HAP-1 (cell line): ENCODE results near the gene VSIG2.
A peak's percentile ranks its signal among the peaks of the same experiment; 100 is the strongest.

ENCODE experiments used
- DNase-seq, 2 experiments: peaks; one replicate each; pipeline ENCODE4 v3.0.0-alpha.2; 2016 to 2020; ENCODE audit warnings: low spot score in 2 of 2
- H3K27me3 ChIP-seq: fragments of 250-450 bp; sonication (Bioruptor Pico); 2 replicates; pipeline ENCODE4 v1.5.1; 2020; ENCODE audit warnings: low read depth, mild to moderate bottlenecking, moderate library complexity
- H3K36me3 ChIP-seq: fragments of 250-450 bp; sonication (Bioruptor Pico); replicated peaks from 2 replicates; pipeline ENCODE4 v1.5.1; 2020; ENCODE audit warnings: mild to moderate bottlenecking
- H3K4me1 ChIP-seq: fragments of 250-450 bp; sonication (Bioruptor Pico); 2 replicates; pipeline ENCODE4 v1.5.1; 2020; ENCODE audit warnings: mild to moderate bottlenecking
- H3K4me3 ChIP-seq: fragments of 250-450 bp; sonication (Bioruptor Pico); 2 replicates; pipeline ENCODE4 v1.5.1; 2020; ENCODE audit warnings: mild to moderate bottlenecking, moderate library complexity
- H3K9me3 ChIP-seq: fragments of 250-450 bp; sonication (Bioruptor Pico); 2 replicates; pipeline ENCODE4 v1.5.1; 2020; ENCODE audit warnings: mild to moderate bottlenecking, moderate library complexity
- in situ Hi-C: fragments of 300-500 bp; cut with MboI; formaldehyde crosslinking; loops from 3 replicates; pipeline ENCODE4 v1.14.3; 2020; ENCODE audit warnings: low sequenced_read_pairs, inconsistent platforms, mixed read lengths

The VSIG2 gene, protein sequence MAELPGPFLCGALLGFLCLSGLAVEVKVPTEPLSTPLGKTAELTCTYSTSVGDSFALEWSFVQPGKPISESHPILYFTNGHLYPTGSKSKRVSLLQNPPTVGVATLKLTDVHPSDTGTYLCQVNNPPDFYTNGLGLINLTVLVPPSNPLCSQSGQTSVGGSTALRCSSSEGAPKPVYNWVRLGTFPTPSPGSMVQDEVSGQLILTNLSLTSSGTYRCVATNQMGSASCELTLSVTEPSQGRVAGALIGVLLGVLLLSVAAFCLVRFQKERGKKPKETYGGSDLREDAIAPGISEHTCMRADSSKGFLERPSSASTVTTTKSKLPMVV

DNA sequence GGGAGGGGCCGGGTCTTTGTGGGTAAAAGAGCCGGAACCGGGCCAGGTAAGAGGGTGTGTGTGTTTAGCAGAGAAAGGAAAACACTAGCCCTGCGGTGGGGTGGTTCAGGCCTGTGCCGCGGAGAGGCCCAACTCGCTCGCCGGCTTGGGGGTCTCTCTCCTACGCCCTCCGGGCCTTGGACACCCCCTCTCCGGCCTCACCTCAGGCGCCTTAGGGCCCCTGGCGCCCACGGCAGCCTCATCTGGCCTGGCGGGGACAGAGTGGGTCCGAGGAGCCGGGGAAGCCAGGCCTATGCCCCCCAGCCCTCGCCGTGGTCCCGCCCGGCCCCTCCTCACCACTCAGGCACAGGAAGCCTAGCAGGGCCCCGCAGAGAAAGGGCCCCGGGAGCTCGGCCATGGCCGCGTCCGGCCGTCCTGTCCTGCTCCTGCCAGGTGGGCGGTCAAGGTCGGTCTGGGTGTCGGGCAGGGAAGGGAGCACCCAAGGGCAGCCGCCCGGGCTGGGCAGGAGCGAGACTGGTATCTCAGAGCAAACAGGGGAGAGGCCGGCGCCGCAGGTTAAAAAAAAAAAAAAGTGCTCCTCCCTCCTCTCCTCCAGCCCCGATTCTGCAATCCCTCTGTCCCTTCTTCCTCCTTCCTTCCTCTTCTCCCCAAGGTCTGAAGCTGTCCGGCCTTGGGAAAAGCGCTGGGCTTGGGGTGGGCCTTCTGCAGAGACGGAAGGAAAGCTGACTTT lies at the start of gene VSIG2:
TSS of gene VSIG2 (minus strand) at position 515 of the 730 bp plus-strand sequence. CDS start at position 397, 118 bp downstream.
- in situ Hi-C loops: no loop called here
- H3K4me3 ChIP-seq: no peak within 1 kb of the TSS
- no peaks in the 10 kb centered on the region for H3K4me1 ChIP-seq
- DNase-seq: no peak
- no peaks in the 10 kb centered on the region for H3K27me3 ChIP-seq
- no peaks in the 10 kb centered on the region for H3K9me3 ChIP-seq
- H3K36me3 ChIP-seq: no peaks in the 10 kb centered on the region

DNA sequence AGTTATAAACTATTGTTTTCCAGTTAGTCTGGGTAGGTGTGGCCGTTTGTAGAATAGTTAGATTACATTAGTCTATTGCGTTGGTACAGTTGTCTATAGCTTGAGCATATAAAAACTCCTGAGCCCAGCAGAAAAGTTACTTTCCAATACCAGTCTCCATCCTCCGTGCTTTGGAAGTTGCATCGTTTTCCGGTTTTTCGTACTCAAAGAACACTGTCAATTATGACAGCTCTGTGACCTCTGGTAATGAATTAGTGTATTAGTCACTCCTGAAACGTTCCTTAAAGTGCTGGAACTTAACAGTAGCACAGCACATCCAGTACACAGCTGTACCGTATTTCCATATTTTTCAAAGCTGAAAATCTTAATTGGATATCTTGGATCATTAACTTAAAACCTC lies 49.0 kb upstream of the VSIG2 start:
- H3K4me3 ChIP-seq: peak overlapping the region; percentile 78
- no peaks in the 10 kb centered on the region for H3K27me3 ChIP-seq
- no peaks in the 10 kb centered on the region for H3K36me3 ChIP-seq
- H3K9me3 ChIP-seq: no peaks in the 10 kb centered on the region
- in situ Hi-C loops: no loop called here
- peaks cover 24% of the 10 kb centered on the region for H3K4me1 ChIP-seq
- no peak for DNase-seq

DNA sequence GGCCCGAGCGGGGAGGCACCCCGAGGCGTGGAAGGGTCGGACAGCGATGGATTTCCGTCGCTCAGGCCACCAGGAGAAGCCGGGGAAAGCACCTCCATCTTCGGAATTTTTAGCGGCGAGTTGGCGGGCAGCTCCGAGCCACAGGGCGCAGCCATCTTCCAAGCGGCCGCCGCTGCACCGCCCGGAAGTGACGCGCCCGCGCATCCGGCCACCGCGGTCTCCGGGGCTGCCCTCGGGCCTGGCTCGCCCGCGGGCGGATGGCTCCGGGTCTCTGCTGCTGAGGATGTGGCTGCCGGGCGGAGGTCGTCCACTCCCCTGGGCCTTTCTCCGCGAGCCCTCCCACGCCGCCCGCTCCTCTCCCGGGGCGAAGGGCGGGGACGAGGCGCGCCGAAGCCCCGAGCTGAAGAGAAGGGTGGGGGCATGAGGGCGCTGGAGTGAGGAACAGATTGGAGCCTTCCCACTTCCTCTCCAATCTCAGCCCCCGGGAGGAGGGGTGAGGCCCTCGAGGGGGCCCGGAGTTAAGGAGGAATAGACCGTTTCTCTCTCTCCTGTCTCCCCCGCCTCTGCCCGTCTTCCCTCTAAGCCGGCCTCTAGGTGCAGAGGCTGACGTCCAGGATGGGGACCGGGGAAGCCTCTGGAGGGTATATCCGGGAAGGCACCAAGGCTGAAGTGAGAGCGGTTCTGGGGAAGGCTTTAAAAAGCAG lies 48.3 kb upstream of the VSIG2 start, which contains the start of gene MSANTD2:
TSS of gene MSANTD2 (minus strand) at position 181 of the 704 bp plus-strand sequence. CDS start at position 155, 26 bp downstream.
- in situ Hi-C loops: no loop called here
- no peaks in the 10 kb centered on the region for H3K36me3 ChIP-seq
- H3K4me3 ChIP-seq: peak within 1 kb of the TSS; percentile 78
- no peaks in the 10 kb centered on the region for H3K27me3 ChIP-seq
- peaks cover 24% of the 10 kb centered on the region for H3K4me1 ChIP-seq
- H3K9me3 ChIP-seq: no peaks in the 10 kb centered on the region
- DNase-seq: peak; percentile 78 to 82

DNA sequence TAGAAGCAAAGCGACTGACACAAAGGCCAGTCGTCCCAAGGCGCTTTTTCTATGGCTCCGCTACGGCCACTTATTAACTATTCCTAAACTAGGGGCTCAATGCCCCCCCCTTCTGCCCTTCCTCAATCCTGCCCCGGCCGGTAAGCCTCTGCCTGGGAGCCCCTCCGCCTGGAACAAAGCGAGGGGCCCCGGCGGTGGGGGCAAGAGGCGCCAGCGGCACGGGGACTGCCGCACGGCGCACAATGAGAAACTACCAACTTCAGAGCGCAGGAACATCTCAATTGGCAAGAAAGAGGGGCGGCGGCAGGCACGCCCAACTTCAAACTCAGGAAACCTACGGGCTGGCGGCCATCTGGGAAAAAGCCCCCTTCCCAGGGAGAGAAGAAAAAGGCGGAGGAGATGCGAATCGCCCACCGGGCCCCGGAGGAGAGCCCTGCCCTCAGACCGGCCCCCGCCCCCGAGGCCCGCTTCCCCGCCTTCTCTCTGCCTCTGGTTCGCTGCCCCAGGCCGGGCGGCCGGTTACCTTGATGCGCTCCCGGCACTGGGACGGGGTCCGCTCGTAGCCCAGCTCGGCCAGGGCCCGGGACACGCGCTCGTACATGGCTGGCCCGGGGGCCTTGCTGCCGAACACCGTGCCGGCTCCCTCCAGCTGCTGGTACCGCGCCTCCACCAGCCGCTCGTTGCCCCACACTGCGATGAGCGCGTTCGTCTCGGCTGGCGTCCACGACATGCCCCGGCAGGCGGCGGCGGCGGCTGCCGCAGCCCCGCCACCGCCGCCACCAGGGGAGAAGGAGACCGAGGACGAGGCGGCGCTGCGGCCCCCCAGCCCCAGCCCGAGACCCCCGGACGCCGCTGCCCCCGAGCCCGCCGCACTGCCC lies 47.5 kb upstream of the VSIG2 start:
- in situ Hi-C loops: no loop called here
- Histone ChIP-seq H3K36me3 (no peaks in the 10 kb centered on the region), H3K27me3 (no peaks in the 10 kb centered on the region), H3K4me3 (peak overlapping the region; percentile 78), H3K9me3 (no peaks in the 10 kb centered on the region), H3K4me1 (peaks cover 24% of the 10 kb centered on the region)
- peak; percentile 44 to 56 for DNase-seq

DNA sequence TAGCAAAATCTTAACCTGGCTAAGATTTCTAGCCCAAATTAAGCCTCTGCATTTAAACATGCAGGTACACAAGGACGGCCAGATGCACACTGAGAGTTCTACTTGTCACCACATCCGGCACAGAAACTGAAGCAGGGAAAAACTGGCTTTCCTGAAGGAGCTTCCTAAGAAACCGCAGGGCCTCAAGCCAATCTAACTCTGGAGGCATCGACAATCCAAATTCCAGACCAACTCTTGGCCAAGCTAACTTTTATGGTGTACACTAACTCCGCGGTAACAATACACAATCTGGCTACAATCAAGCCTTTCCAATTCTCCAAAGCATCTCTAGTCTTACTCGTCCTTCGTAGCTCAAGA lies 46.9 kb upstream of the VSIG2 start:
- no peaks in the 10 kb centered on the region for H3K27me3 ChIP-seq
- in situ Hi-C loops: no loop called here
- peak; percentile 13 to 36 for DNase-seq

DNA sequence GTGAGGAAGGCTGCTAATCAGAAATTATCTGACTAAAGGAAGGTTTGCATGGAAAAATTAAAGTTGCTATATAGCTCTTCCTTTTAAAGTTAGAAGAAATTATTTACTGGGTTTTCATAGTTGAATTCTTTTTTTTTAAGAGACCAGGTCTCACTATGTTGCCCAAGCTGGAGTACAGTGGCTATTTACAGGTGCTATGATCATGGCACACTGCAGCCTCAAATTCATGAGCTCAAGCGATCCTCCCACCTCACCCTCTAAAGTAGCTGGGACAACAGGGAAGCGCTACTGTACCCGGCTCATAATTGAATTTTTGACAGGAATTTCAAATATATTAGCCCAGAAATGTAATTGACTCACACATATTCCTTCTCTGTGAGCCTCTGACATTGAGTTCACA lies 44.3 kb upstream of the VSIG2 start:
- in situ Hi-C loops: no loop called here

More for the DNA sequence above, 46.9 kb upstream of the VSIG2 start:
- Histone ChIP-seq H3K9me3 (no peaks in the 10 kb centered on the region), H3K4me1 (peaks cover 25% of the 10 kb centered on the region), H3K36me3 (no peaks in the 10 kb centered on the region), H3K4me3 (peak overlapping the region; percentile 78)

DNA sequence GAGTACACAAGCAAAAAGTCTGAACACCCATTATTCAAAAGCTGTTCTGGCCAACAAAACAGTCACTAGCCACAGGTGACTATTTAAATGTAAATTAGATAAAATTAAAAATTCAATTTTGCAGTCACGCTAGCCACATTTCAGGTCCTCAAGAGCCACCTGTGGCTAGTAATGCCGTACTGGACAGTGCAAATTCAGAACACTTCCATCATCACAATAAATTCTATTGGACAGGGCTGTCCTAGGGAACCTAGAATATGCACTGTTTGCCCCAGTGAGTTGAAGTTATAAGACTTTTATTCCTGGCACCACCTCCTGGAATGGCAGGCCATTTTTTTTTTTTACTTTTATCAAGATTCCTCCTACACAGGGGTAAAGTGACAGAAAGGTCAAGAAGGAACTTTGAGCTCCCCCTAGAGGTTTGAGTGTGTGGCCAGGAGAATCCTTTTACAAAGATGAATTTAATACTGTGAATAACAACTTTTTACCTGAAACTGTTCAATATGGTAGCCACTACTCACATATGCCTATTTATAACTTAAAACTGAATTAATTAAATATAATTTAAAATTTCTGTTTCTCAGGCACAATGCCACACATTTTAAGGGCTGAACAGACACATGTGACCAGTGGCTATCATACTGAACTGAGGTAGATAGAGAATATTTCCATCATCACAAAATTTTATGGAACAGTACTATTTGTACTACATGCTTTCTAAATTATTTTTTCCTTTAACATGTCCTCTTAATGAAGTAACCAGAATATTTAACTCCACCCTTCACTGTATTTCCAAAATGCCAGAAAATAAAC lies 41.6 kb upstream of the VSIG2 start:
- DNase-seq: peak; percentile 56 to 74
- H3K4me1 ChIP-seq: peaks cover 26% of the 10 kb centered on the region
- H3K4me3 ChIP-seq: no peak overlapping the region
- in situ Hi-C loops: no loop called here
- no peaks in the 10 kb centered on the region for H3K36me3 ChIP-seq
- H3K9me3 ChIP-seq: no peaks in the 10 kb centered on the region
- no peaks in the 10 kb centered on the region for H3K27me3 ChIP-seq

More for the DNA sequence above, 44.3 kb upstream of the VSIG2 start:
- no peak for DNase-seq
- Histone ChIP-seq H3K4me1 (peaks cover 33% of the 10 kb centered on the region), H3K27me3 (no peaks in the 10 kb centered on the region), H3K9me3 (no peaks in the 10 kb centered on the region), H3K4me3 (no peak overlapping the region), H3K36me3 (no peaks in the 10 kb centered on the region)

DNA sequence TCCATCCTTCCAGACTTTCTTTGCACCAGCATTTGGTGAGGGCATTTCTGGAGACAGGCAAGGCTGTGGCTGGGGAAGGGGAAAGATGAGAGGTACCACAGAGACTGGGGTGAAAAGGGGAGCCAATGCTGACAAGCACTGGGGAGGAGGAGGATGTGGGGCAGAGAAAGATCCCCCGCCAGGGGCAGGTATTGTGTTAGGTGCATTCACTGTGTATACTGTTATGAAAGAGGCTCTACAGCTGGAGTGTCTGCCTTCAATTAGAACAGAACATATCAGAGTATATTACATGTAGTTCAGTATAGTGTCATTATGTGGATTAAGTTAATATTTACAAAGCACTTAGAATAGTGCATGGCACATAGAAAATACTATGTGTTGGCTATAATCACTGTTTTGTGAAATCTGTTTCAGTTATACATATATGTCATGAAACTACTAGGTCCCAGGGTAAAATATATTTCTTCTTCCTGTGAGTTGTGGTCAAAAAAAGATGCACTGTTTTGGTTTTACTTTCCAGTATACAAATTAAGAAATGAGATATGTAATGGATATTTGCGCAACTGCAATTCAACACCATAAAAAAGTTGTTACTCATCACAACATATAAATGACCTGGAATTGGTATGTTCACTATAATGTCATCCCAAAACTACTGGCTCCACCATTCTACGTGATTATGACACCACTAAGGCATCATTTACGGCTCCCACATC lies 39.7 kb upstream of the VSIG2 start:
- DNase-seq: no peak
- Histone ChIP-seq H3K27me3 (no peaks in the 10 kb centered on the region), H3K4me1 (peaks cover 17% of the 10 kb centered on the region), H3K36me3 (no peaks in the 10 kb centered on the region), H3K4me3 (no peak overlapping the region), H3K9me3 (no peaks in the 10 kb centered on the region)
- in situ Hi-C loops: no loop called here

DNA sequence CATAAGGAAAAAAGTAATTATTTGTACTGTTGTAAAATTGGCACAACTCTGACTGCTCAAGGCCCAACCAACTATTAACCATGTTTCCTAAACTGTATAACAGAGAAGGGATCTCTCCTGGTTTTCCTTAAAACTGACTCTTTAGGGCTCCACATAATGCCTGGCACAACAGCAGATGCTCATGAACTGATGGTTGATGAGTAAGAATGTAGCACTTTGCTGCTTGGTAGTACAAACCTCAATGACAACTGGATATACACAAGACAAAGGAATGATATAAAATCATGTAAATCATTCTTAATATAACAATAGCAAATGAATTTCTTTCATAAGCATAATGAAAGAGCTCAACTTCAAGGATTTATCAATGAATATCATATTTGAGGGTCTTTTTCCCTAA lies 36.5 kb upstream of the VSIG2 start:
- in situ Hi-C loops: no loop called here
- no peak for DNase-seq
- H3K9me3 ChIP-seq: no peaks in the 10 kb centered on the region
- no peaks in the 10 kb centered on the region for H3K36me3 ChIP-seq
- peaks cover 13% of the 10 kb centered on the region for H3K4me1 ChIP-seq
- H3K4me3 ChIP-seq: no peak overlapping the region
- no peaks in the 10 kb centered on the region for H3K27me3 ChIP-seq

DNA sequence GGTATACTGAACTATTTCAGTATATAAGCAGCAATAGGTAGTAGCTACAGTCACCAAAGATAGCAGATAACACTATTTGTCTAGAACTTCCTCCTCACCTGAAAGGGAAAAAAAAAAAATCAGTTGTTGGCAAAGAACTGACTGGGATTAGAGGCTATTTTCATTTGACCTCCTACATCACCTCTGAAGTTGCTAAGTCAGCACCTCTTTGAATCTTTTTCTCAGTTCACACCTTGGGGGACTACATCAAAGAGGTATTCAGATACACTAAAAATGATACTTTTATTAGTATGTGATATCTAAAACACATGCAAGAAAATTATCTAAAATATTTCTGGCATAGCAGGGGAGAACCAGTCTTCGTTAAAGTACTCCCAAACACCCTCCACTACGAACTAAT lies 32.0 kb upstream of the VSIG2 start:
- Histone ChIP-seq H3K4me3 (no peak overlapping the region), H3K9me3 (no peaks in the 10 kb centered on the region), H3K36me3 (0 out of 2 replicates have a peak, but pooled peaks cover 3% of the 10 kb centered on the region), H3K27me3 (no peaks in the 10 kb centered on the region), H3K4me1 (no peaks in the 10 kb centered on the region)
- no peak for DNase-seq
- in situ Hi-C loops: no loop called here

DNA sequence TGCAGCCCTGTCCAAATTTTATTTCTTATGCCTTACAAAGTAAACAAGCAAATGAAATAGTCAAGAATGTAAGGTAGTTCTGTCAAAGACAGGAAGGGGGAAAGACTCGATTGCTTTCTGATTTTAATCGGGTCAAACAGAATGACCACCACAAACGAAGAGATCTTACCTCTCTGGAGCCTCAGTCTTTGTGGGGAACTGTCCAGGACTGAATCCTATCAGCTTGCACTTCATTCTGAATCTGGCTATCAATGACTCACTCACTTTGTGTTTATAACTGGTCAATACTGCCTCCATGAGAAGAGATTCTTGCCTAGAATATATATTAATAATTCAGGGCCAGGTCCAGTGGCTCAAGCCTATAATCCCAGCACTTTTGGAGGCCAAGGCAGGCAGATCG lies 30.9 kb upstream of the VSIG2 start:
- in situ Hi-C loops: no loop called here
- H3K9me3 ChIP-seq: no peaks in the 10 kb centered on the region
- H3K4me1 ChIP-seq: no peaks in the 10 kb centered on the region
- 0 out of 2 replicates have a peak, but pooled peaks cover 3% of the 10 kb centered on the region for H3K36me3 ChIP-seq
- H3K27me3 ChIP-seq: no peaks in the 10 kb centered on the region
- no peak for DNase-seq
- H3K4me3 ChIP-seq: no peak overlapping the region

DNA sequence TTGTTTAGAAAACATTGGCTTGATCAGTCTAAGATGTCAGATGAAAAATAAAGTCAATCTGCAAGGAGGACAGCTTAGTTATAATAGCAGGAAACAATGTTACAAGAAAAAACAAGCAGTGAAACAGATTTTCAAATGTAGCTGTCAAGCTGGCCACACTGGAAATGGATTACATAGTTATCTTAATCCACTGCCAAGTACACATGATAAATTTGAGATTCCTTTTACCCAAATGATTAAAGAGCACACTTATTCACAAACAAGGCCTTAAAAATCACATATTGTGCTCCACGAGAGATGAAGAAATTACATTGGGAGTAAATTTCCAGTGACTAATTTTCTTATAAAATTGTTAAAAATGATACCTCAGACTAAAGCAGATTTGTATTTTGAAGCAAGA lies 27.5 kb upstream of the VSIG2 start:
- no peak overlapping the region for H3K4me3 ChIP-seq
- no peaks in the 10 kb centered on the region for H3K27me3 ChIP-seq
- DNase-seq: no peak
- H3K4me1 ChIP-seq: no peaks in the 10 kb centered on the region; the same call in 1 of the 2 replicates
- no peaks in the 10 kb centered on the region for H3K9me3 ChIP-seq
- in situ Hi-C loops: no loop called here
- H3K36me3 ChIP-seq: 0 out of 2 replicates have a peak, but pooled peaks cover 3% of the 10 kb centered on the region
